ENCODE measurements around the gene PSMC1.

The PSMC1 gene

GRCh38 chr14:90295870-90296516 is 39.6 kb downstream of the PSMC1 start:
- TF ChIP-seq, protein P1, sequence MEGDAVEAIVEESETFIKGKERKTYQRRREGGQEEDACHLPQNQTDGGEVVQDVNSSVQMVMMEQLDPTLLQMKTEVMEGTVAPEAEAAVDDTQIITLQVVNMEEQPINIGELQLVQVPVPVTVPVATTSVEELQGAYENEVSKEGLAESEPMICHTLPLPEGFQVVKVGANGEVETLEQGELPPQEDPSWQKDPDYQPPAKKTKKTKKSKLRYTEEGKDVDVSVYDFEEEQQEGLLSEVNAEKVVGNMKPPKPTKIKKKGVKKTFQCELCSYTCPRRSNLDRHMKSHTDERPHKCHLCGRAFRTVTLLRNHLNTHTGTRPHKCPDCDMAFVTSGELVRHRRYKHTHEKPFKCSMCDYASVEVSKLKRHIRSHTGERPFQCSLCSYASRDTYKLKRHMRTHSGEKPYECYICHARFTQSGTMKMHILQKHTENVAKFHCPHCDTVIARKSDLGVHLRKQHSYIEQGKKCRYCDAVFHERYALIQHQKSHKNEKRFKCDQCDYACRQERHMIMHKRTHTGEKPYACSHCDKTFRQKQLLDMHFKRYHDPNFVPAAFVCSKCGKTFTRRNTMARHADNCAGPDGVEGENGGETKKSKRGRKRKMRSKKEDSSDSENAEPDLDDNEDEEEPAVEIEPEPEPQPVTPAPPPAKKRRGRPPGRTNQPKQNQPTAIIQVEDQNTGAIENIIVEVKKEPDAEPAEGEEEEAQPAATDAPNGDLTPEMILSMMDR (IDR thresholded peaks at IDR 0.05; ENCODE audit: low read length, missing control alignments): no peak
- H3K4me3 ChIP-seq (replicated peaks; ENCODE audit: low read depth, low read length): no peak overlapping the region
- no peak for DNase-seq (ENCODE audit: low read depth)

DNA sequence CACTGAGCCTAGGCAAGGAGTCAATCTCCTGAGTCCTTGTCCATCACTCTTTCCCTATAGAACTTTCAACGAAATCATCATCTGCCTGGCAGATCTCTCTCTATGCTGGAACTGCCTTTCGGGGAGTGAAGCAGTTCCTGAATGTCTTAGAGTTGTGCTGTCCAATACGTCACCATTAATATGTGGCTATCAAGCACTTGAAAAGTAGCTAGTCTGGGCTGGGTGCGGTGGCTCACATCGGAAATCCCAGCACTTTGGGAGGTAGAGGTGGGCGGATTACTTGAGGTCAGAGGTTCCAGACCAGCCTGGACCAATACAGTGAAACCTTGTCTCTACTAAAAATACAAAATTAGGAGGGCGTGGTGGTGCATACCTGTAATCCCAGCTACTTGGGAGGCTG is 40.3 kb downstream of the PSMC1 start:
- no peak overlapping the region for H3K4me3 ChIP-seq (replicated peaks; ENCODE audit: low read depth, low read length)
- TF ChIP-seq, protein P1 (IDR thresholded peaks at IDR 0.05; ENCODE audit: low read length, missing control alignments): no peak
- DNase-seq (ENCODE audit: low read depth): no peak

DNA sequence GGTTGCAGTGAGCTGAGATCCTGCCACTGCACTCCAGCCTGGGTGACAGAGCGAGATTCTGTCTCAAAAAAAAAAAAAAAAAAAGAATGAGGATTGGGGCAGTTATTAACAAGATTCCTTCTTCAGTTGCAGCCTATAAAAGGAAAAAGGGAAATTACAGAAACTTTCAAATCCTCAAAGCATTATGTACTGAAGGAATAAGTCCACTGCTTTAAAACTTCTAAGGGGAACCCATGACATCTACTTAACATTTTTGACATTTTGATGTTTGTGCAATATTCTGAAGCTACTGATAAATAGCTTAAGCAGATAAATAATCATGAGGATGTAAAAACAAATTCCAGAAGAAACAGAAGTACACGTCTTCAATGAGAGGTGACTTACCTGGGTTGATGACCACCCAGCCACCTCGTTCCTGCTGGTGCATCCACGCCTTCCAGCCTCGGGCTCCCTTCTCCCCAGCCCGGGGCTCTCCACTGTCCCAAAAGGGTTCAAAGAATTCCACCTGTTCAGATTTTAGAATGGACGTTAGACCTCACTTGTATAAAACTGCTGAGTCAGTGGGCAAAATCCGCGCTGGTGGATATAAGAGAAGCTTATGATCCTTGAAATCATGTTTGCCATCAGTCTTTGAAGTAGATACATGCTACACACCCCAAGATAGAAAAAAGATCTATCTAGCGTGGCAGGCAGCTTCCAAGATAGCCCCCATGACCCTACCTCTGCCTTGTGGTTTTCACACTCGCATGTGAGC is 41.7 kb downstream of the PSMC1 start:
- no peak overlapping the region for H3K4me3 ChIP-seq (replicated peaks; ENCODE audit: low read depth, low read length)
- no peak for DNase-seq (ENCODE audit: low read depth)
- TF ChIP-seq, protein P1 (IDR thresholded peaks at IDR 0.05; ENCODE audit: low read length, missing control alignments): no peak

DNA sequence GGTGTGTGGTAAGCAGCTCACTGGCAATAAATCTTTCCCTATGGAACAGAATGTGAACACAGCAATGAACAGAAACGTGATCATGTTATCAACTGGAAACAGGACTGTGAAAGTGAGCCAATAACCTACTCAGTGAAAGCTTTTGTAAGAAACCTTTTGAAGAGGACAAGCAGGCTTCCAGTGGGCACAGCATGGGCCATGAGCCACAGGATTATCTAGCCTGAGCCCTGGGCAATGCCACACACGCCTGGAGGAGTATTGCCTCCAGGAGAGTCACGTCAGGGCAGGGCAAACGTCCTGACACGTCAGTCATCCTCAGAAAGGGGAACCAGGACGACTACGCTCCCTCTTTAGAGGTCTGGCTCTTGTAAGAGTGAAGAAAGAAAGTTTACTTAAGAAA is 43.1 kb downstream of the PSMC1 start:
- TF ChIP-seq, protein P1 (IDR thresholded peaks at IDR 0.05; ENCODE audit: low read length, missing control alignments): no peak
- DNase-seq (ENCODE audit: low read depth): no peak
- no peak overlapping the region for H3K4me3 ChIP-seq (replicated peaks; ENCODE audit: low read depth, low read length)

DNA sequence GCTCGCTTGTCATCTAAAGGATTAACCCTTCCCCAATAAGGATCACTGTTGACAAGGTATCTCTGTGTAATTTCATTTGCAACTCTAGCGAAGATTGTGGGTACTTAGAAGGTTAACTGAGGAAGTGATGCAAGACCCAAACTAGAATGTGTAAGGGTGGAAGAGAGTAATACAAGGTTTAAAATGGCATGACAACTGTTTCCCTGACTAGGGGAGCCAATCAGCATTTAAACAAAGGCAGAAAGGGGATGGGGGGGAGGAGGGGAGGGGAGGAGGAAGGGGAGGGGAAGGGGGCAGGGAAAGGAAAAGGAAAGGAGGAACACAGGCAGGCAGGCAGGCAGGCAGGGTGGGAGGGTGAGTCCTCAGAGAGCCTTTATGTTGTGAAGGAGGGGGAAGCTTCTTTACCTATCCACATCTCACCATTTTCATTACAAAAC is 44.3 kb downstream of the PSMC1 start:
- H3K4me3 ChIP-seq (replicated peaks; ENCODE audit: low read depth, low read length): no peak overlapping the region
- peak; percentile 46 for DNase-seq (ENCODE audit: low read depth)
- TF ChIP-seq, protein P1 (IDR thresholded peaks at IDR 0.05; ENCODE audit: low read length, missing control alignments): no peak

DNA sequence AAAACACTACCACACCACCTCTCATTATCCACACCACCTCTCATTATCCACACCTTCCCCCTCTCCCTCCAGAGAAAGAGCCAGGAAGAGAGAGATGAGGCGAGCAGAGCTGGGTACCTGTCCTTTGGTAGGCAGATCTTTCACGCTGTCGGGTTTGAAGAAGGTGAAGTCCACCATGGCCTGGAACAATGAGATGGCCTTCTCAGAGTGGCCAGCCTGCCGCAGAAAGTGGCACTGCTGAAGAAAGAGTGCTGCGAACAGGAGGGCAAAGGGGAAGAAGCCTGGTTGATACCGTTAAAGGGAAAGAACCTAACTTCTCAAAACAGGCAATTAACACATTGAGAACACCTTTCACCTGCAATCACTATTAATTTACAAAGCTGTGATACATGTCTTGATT is 44.8 kb downstream of the PSMC1 start:
- H3K4me3 ChIP-seq (replicated peaks; ENCODE audit: low read depth, low read length): no peak overlapping the region
- TF ChIP-seq, protein P1 (IDR thresholded peaks at IDR 0.05; ENCODE audit: low read length, missing control alignments): no peak
- DNase-seq (ENCODE audit: low read depth): no peak
